VCaP (cell line): Measurements from ENCODE around the gene ERC2.
A peak's percentile ranks its signal among the peaks of the same experiment; 100 is the strongest.

Source experiments
- H3K27ac ChIP-seq: fragments of 450-650 bp; 2 replicates; pipeline ENCODE4 v1.5.1; 2017
- TF ChIP-seq, protein P1 (sequence below): fragments of 450-650 bp; conservative IDR thresholded peaks from 2 replicates; pipeline ENCODE4 v1.5.1; 2017; ENCODE audit warnings: mild to moderate bottlenecking, moderate library complexity

Gene ERC2

DNA sequence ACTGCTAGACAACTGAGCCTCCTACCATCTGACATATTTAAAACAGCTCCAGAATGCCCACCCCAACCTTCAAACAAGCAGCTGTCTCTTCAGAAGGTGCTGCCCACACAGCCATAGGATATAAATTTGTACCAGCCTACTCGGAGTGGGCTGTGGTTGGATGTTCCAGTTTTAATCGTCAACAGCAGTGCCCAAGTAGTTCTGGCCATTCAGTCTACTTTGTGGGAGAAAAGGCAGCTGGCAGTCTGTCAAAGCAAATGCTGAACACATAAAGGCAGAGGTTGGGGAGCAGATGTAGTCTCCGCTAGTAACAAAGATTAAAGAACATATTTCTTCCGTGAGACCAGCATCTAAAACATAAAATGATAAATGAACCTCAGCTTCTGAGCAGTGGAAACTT, 15.9 kb upstream of the ERC2 start:
- TF ChIP-seq, protein P1, sequence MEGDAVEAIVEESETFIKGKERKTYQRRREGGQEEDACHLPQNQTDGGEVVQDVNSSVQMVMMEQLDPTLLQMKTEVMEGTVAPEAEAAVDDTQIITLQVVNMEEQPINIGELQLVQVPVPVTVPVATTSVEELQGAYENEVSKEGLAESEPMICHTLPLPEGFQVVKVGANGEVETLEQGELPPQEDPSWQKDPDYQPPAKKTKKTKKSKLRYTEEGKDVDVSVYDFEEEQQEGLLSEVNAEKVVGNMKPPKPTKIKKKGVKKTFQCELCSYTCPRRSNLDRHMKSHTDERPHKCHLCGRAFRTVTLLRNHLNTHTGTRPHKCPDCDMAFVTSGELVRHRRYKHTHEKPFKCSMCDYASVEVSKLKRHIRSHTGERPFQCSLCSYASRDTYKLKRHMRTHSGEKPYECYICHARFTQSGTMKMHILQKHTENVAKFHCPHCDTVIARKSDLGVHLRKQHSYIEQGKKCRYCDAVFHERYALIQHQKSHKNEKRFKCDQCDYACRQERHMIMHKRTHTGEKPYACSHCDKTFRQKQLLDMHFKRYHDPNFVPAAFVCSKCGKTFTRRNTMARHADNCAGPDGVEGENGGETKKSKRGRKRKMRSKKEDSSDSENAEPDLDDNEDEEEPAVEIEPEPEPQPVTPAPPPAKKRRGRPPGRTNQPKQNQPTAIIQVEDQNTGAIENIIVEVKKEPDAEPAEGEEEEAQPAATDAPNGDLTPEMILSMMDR, result no peak
- no peak overlapping the region for H3K27ac ChIP-seq

GRCh38 chr3:56477646-56478045, 9.4 kb upstream of the ERC2 start:
- H3K27ac ChIP-seq, result no peak overlapping the region
- TF ChIP-seq, protein P1, result no peak

DNA sequence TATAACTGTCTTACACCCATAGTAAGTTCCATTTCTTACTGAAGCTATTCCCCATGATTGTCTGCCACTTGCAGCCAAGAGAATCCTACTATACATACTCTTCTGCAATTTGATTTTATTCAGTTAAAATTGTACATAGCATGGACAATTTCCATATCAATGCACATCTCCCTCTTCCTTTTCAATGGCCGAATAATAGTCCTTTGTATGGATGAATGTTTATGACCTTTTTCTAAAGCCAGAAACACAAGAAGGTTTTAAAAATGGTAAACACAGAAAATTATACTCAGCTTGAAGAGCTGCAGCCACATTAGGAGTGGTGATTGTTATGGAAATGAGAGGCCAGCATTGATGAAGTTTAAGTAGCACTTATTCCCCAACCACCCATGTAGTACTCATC, 8.5 kb upstream of the ERC2 start:
- TF ChIP-seq, protein P1, result no peak
- H3K27ac ChIP-seq, result no peak overlapping the region

DNA sequence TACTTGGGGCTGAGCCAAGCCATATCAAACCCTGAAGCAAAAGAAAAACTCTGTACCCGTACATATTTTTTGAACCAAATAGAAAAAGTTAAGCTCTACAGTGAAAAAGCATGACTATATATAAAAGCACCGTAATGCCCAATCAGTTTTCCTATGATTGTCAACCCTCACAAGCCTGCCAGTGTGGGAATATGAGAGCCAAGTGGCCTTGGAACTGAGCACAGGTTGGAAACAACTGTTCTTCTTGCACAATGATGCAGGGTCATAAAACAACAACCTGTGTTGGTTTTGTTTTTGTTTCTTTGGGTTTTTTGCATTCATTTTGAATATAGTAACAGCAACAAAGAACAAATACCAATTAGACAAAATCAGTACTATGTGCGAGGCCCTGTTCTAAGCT, 3.5 kb upstream of the ERC2 start:
- TF ChIP-seq, protein P1, result no peak
- no peak overlapping the region for H3K27ac ChIP-seq

GRCh38 chr3:56469141-56469540, 874 bp upstream of the ERC2 start:
- peak overlapping the region; percentile 76; the same call in 1 of the 2 replicates for H3K27ac ChIP-seq
- TF ChIP-seq, protein P1, result no peak

DNA sequence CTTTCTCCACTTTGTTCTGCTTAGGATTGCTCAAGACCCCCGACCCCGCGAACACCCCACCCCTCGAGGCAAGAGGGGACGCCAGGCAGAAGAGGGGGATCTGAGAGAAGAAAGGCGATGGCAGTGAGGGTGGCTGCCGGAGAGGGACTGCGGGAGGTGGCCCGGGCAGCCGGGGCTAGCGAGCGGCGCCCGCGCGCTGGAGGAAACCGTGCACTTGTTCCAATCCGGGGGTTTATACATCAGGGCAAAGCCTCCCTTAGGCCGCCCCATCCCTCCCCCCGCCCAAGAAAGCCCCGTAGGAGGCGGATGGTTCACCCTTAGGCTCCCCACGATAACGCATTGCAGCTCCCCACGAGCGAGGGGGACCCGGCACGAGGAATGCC, 475 bp downstream of the ERC2 start:
- peak overlapping the region; percentile 76 for H3K27ac ChIP-seq
- TF ChIP-seq, protein P1, result no peak

DNA sequence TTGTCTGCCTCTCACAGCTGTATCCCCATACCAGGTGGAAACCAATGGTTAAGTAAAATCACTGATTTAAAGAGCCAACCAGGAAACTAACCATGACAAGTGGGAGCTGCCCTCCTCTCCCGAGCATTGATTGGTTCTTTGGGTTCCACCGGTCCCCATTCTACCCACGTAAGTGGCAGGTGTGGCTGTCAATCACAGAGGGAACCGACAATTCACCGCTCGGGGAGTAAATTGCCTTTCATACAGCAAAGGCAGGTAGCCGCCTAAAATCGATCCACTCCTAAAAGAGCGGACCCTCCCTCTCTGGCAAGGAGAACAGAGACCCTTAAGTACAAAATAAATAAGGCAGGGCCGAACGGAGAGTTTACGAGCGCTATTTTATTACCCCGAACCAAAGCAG, 1.2 kb downstream of the ERC2 start:
- TF ChIP-seq, protein P1, result no peak
- H3K27ac ChIP-seq, result peak overlapping the region; percentile 76

- H3K27ac ChIP-seq, result no peak overlapping the region
- TF ChIP-seq, protein P1, result no peak
Observed at GRCh38 chr3:56459719-56460118, 8.5 kb downstream of the ERC2 start.
